ACC112 (cell line): ENCODE results near the gene RAN.
"Not testable (repeated sequence)": the region's sequence is repeated elsewhere in the genome, so short reads cannot be mapped to it uniquely, and the experiment has no call there.

ENCODE experiments used
- H2AFZ ChIP-seq: fragments of 200-600 bp; sonication (generic); one replicate; pipeline ENCODE4 v1.6.0; 2017; ENCODE audit warnings: antibody characterized with exemption, low read length; ENCODE audit not compliant: unreplicated experiment
- H3K27ac ChIP-seq: fragments of 200-600 bp; sonication (generic); 2 replicates; pipeline ENCODE4 v1.5.1; 2014; ENCODE audit warnings: low read depth, mild to moderate bottlenecking, antibody characterized with exemption, low read length, moderate library complexity
- H3K27me3 ChIP-seq: fragments of 200-600 bp; sonication (generic); 2 replicates; pipeline ENCODE4 v1.6.1; 2014; ENCODE audit warnings: mild to moderate bottlenecking, antibody characterized with exemption, low read length, moderate library complexity, mixed read lengths; ENCODE audit not compliant: insufficient read depth
- H3K36me3 ChIP-seq: fragments of 200-600 bp; sonication (generic); 2 replicates; pipeline ENCODE4 v1.6.1; 2016; ENCODE audit warnings: mild to moderate bottlenecking, antibody characterized with exemption, low read length, moderate library complexity, mixed read lengths; ENCODE audit not compliant: insufficient read depth
- H3K4me1 ChIP-seq: fragments of 200-600 bp; sonication (generic); one replicate; pipeline ENCODE4 v1.6.1; 2016; ENCODE audit warnings: low read length, mixed read lengths; ENCODE audit not compliant: insufficient read depth, unreplicated experiment, control insufficient read depth
- H3K4me3 ChIP-seq: fragments of 200-600 bp; sonication (generic); 2 replicates; pipeline ENCODE4 v1.5.1; 2014; ENCODE audit warnings: mild to moderate bottlenecking, low read depth, low read length
- H3K79me2 ChIP-seq: fragments of 200-600 bp; sonication (generic); one replicate; pipeline ENCODE4 v1.6.0; 2016; ENCODE audit warnings: low read length; ENCODE audit not compliant: control insufficient read depth, unreplicated experiment, insufficient read depth

The RAN gene

DNA sequence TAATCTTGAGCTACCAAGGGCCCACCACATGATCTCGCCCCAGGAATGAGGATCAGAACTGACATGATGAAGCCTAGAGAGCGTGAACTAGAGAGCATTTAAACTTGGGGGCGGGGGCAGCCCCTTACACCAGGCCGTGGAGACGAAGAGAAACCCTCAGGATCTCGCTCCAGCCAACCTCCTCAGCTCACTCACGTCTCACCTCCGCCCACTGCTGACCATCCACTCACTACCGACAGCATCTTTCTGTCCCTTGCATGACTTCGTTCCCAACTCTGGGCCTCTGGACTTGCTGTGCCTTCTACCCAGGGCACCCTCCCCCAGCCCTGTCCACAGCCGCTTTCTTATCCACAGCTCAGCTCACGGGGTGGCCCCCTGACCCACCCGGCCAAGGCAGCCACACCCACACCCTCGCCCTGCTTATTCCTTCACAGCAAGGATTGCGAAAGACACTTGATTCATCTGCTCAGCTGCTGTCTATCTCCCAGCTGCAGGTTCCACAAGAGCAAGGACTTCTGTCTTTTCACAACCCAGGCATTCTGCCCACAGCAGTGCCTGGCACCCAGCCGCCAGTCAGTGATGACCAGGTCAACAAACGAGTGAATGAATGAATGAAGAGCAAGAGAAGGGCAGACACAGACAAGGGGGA is 39.2 kb upstream of the RAN start:
- Histone ChIP-seq H3K27me3 (no peaks in the 10 kb centered on the region), H3K36me3 (no peaks in the 10 kb centered on the region), H3K4me3 (no peak overlapping the region; the same call in 1 of the 2 replicates), H3K79me2 (peaks cover 84% of the 10 kb centered on the region), H3K4me1 (peaks cover 23% of the 10 kb centered on the region), H3K27ac (no peak overlapping the region), H2AFZ (no peak overlapping the region)

DNA sequence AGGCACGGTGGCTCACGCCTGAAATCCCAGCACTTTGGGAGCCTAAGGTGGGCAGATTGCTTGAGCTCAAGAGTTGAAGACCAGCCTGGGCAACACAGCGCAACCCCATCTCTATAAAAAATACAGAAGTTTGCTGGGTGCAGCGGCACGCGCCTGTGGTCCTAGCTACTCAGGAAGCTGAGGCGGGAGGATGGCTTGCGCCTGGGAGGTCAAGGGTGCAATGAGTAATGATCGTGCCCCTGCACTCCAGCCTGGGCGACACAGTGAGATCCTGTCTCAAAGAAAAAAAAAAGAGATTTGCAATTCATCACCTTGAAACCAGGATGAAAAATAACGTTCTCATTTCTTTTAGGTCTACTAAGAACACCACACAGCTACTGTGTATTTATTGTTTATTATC is 36.9 kb upstream of the RAN start:
- Histone ChIP-seq H3K79me2 (peaks cover 80% of the 10 kb centered on the region), H3K4me3 (no peak overlapping the region), H3K36me3 (no peaks in the 10 kb centered on the region), H2AFZ (no peak overlapping the region), H3K4me1 (peaks cover 30% of the 10 kb centered on the region), H3K27me3 (no peaks in the 10 kb centered on the region), H3K27ac (no peak overlapping the region)

DNA sequence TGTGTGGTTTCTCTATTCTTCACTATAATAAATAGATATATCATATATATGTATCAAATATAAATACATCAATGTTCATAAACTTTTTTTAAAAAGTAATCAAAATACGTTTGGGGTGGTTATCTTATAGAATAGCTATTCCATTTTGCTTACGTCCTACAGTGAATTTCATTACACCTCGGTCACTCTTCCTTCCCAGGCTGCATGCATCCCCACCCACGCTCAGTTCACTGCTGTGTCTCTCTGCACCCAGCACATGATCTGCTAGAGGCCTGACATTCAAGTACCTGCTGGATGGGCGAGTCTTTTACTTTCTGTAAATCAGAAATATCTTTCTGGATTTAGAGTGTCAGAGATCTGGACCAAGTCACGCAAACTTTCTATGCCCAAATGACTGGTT is 36.4 kb upstream of the RAN start:
- Histone ChIP-seq H2AFZ (no peak overlapping the region), H3K27me3 (no peaks in the 10 kb centered on the region), H3K4me1 (peaks cover 30% of the 10 kb centered on the region), H3K27ac (no peak overlapping the region), H3K36me3 (no peaks in the 10 kb centered on the region), H3K4me3 (no peak overlapping the region), H3K79me2 (peaks cover 75% of the 10 kb centered on the region)

DNA sequence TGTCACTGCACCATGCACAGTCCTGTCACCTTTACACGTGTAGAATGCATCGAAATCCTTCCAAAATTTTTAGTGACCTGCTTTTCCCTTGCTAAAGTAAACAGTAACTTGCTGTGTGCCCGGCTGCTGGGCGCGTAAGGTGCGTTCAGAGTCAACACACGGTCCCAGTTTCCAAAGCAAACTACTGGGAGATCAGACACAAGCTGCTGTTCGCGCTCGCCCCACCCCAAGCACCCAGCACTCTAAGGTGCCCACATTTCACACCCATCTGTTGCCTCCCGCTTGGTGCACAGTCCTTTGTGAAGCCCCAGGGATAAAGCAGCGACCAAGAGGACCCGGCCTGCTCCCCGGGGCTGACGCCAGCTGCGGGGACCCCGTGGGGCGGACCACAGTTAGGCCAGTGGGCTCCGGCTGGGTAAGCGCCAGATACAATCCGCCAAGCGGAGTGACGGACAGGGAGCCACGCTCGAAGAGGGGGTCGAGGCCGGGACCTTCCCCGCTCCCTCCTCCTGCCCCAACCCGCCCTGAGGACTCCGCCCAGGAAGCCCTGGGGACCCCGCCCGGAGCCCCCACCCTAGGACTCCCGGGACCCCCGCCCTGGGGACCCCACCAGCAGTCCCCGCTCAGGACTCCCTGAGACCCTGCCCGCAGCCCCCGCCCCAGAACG is 33.4 kb upstream of the RAN start:
- Histone ChIP-seq H3K79me2 (peaks cover 50% of the 10 kb centered on the region), H3K4me1 (peaks cover 14% of the 10 kb centered on the region), H2AFZ (peak overlapping the region; percentile 9), H3K27me3 (no peaks in the 10 kb centered on the region), H3K27ac (no peak overlapping the region; the same call in 1 of the 2 replicates), H3K36me3 (no peaks in the 10 kb centered on the region), H3K4me3 (peak overlapping the region; percentile 100)

DNA sequence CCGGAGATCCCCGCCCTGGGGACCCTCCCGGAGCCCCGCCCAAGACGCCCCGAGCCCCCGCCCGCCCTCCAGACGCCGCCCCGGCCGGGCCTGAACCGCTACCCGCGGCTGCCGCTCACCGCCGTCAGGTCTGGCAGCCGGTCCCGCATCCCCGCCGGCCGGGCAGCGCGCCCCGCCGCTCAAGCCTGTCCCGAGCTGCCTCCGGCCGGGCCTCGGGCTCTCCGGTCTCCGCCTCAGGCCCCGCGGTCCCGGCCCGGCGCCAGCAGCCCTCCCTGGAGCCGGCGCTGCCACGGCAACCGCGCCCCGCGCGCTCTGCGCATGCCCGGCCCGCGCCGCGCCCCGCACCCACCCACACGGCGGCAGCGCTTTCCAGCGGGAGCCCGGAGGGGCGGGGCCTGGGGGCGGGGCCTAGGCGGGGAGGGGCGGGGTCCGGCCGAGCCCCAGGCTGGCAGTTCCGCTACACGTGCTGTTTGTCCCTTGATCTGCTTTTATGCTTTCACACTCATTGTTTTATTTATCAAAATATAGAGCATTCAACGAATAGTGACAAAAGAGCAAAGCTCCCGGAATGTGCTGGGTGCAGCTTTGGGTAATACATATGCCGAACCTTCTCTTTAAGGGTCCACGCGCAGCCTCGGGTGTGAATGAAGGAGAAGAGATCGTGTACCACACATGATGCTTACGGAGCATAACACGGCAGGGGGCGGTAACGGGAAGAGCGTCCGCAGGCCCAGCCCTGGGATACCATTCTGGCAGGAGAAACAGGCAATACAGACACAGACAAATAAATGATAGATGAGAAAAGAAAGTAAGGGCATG is 32.7 kb upstream of the RAN start, which contains the start of gene STX2:
Gene STX2 (minus strand): TSS at position 300 of the 819 bp plus-strand sequence. CDS start 151 bp downstream, at position 149.
- Histone ChIP-seq H3K79me2 (peaks cover 43% of the 10 kb centered on the region), H3K4me3 (peak within 1 kb of the TSS; percentile 100), H3K36me3 (no peaks in the 10 kb centered on the region), H3K27ac (no peak within 1 kb of the TSS; the same call in 1 of the 2 replicates), H2AFZ (peak within 1 kb of the TSS; percentile 75), H3K4me1 (peaks cover 9% of the 10 kb centered on the region), H3K27me3 (no peaks in the 10 kb centered on the region)

DNA sequence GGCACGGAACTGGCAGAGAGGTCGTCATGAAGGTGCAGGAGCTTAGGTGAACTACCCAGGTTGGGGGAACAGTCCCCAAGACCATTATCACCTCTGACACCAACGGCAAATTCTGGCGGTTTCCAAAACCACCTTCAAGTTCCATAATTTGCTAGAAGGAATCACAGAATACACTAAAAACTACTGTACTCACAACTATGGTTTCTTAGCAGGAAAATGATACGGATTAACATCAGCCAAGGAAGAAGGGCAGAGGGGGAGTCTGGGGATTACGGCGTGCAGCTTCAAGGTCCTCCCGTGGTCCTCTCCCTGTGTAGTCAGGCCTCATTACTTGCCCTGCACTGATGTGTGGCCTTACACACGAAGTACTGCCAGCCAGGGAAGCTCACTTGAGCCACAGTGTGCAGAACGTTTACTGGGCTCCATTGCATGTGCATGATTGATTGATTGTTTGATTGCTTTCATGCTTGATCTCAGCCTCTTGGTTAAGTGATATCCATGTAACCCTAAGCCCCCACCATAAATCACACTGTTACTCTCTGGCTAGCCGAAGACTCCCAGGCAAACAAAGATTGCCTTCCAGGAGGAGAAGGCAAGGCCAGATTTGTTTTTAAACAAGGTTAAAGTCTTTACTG is 32.0 kb upstream of the RAN start:
- H3K79me2 ChIP-seq: peaks cover 37% of the 10 kb centered on the region
- no peaks in the 10 kb centered on the region for H3K36me3 ChIP-seq
- peak overlapping the region; percentile 76 for H3K4me3 ChIP-seq
- H3K27ac ChIP-seq: no peak overlapping the region
- H3K4me1 ChIP-seq: peaks cover 9% of the 10 kb centered on the region
- no peaks in the 10 kb centered on the region for H3K27me3 ChIP-seq
- peak overlapping the region; percentile 63 for H2AFZ ChIP-seq

DNA sequence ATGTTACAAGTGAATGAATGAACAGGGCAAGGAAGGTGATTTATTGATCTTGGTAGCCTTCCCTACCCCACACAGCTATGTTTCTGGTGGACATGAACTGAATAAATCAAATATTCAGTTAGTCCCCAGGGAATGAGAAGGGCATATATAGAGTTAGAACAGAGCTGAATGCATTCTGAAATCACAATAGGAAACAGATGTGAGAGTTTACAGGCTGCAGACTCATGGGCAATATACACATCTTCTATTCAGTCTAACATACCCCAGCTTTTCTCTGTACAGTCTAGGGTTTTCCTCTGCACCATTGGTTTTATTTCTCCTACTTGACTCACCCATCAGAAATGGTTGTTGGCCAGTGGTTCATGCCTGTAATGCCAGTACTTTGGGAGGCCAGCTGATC is 25.5 kb upstream of the RAN start:
- H3K27ac ChIP-seq: no peak overlapping the region
- H3K36me3 ChIP-seq: no peaks in the 10 kb centered on the region
- no peaks in the 10 kb centered on the region for H3K79me2 ChIP-seq
- no peaks in the 10 kb centered on the region for H3K27me3 ChIP-seq
- H3K4me1 ChIP-seq: no peaks in the 10 kb centered on the region
- H3K4me3 ChIP-seq: no peak overlapping the region
- no peak overlapping the region for H2AFZ ChIP-seq

DNA sequence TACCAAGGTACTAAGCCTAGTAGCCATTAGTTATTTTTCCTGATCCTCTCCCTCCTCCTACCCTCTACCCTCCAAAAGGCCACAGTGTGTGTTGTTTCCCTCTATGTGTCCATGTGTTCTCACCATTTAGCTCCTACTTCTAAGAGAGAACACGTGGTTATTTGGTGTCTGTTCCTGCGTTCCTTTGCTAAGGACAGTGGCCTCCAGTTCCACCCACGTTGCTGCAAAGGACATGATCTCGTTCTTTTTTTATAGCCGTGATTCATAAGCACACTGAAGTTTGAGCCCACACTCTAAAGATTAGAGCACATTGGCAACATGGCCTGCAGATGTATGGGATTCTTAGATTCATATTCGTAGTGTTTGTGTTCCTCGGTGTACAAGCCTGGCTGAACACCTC is 24.8 kb upstream of the RAN start:
- Histone ChIP-seq H3K79me2 (no peaks in the 10 kb centered on the region), H3K4me1 (no peaks in the 10 kb centered on the region), H3K27ac (no peak overlapping the region), H3K4me3 (no peak overlapping the region), H2AFZ (no peak overlapping the region), H3K36me3 (no peaks in the 10 kb centered on the region), H3K27me3 (no peaks in the 10 kb centered on the region)

DNA sequence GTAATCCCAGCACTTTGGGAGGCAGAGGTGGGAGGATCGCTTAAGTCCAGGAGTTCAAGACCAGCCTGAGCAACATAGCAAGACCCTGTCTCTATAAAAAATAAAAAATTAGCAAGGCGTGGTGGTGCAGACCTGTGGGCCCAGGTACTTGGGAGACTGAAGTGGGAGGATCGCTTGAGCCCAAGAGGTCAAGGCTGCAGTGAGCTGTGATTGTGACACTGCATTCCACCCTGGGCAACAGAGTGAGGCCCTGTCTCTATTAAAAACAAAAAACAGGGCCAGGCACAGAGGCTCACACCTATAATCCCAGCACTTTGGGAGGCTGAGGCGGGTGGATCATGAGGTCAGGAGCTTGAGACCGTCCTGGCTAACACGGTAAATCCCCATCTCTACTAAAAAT is 23.8 kb upstream of the RAN start:
- not testable (repeated sequence) for H3K27ac ChIP-seq, H3K4me1 ChIP-seq, H2AFZ ChIP-seq, H3K79me2 ChIP-seq, H3K4me3 ChIP-seq, H3K27me3 ChIP-seq, H3K36me3 ChIP-seq

DNA sequence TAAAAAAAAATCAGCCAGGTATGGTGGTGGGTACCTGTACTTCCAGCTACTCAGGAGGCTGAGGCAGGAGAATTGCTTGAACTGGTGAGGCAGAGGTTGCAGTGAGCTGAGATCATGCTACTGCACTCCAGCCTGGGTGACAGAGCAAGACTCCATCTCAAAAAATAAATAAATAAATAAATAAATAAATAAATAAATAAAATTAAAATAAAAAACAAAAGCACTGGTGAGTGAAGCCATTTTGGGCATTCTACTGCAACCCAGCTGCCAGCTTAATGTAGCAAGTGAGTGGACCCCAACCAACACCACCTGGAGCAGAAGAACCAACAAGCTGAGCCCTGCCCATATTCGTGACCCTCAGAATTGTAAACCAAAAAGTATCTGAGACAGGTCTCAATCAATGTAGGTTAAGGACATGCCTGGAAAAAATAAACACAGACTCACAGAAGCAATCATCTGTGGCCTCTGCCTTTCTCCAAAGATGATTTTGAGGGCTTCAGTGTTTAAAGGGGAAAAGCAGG is 23.0 kb upstream of the RAN start:
- not testable (repeated sequence) for H3K4me1 ChIP-seq, H3K27ac ChIP-seq, H3K79me2 ChIP-seq, H3K4me3 ChIP-seq, H3K36me3 ChIP-seq, H3K27me3 ChIP-seq, H2AFZ ChIP-seq
